ENCODE data around the gene VPS4A. TPM values are rescaled to one million over a fixed set of nuclear protein-coding genes. Genes with fewer than 3 reads are reported as not detected.

The VPS4A gene
- total RNA-seq, 2 donors from 2014 or later: 44.8 to 46.1 TPM

DNA sequence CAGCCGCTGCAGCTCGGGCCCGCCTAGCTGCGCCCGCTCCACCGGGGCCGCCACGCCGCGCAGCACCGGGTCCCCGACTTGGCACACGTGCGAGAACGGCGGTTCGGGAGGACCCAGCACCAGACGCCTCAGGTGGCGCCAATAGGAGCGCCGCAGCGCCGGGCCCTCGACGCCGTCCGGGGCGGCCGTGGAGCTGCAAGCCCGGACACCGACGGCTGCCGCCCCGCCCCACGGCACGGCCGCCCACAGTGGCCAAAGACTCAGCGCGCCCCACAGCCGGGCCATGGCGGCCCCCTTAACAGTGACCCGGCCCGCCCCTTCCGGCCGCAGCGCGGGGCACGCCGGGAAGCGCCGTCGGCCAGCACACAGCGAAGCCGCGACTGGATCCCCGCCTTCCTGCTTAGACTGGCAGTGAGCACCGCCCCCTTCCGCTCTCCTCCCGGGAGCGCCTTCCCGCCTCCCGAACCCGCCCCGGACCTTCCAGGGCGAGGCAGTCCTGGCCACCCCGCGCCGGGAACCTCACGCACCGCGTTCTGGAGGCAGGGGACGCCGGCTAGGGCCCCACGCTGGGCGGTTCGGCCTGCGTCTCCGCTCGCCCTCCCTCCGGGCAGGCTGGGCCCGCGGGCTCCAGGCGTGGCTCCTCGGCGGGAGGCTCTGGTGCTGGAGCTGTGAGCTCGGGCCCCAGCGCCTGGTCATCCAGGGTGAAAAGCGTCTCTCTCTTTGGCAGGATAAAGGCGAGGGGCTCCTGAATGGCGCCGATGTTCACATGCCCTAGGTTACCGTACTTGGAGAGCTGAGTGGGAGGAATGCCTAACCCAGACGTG is 19.3 kb downstream of the VPS4A start, which contains the start of gene PDF:
PDF (minus strand) TSS at position 303 of the 824 bp plus-strand sequence; CDS start at position 285, 18 bp downstream.
- DNase-seq (ENCODE audit: low spot score): peak; percentile 96
- H3K27me3 ChIP-seq (replicated peaks; ENCODE audit: insufficient read depth): no peaks in the 10 kb centered on the region
- H3K27ac ChIP-seq: peak within 1 kb of the TSS; percentile 87 to 90
- TF ChIP-seq, protein P1, sequence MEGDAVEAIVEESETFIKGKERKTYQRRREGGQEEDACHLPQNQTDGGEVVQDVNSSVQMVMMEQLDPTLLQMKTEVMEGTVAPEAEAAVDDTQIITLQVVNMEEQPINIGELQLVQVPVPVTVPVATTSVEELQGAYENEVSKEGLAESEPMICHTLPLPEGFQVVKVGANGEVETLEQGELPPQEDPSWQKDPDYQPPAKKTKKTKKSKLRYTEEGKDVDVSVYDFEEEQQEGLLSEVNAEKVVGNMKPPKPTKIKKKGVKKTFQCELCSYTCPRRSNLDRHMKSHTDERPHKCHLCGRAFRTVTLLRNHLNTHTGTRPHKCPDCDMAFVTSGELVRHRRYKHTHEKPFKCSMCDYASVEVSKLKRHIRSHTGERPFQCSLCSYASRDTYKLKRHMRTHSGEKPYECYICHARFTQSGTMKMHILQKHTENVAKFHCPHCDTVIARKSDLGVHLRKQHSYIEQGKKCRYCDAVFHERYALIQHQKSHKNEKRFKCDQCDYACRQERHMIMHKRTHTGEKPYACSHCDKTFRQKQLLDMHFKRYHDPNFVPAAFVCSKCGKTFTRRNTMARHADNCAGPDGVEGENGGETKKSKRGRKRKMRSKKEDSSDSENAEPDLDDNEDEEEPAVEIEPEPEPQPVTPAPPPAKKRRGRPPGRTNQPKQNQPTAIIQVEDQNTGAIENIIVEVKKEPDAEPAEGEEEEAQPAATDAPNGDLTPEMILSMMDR (IDR thresholded peaks at IDR 0.05): peak in 2 of 4 experiments; percentile 36 to 45
- TF ChIP-seq POLR2A (IDR thresholded peaks at IDR 0.05) (peak; percentile 75), POLR2AphosphoS5 (IDR thresholded peaks at IDR 0.05) (peak; percentile 95)
- intact Hi-C loops (cut with DNase I): no loop called here
- peaks cover 14% of the 10 kb centered on the region for H3K4me1 ChIP-seq (replicated peaks)
- peaks cover 9 to 19% of the 10 kb centered on the region in 2 donors for H3K36me3 ChIP-seq
- H3K9me3 ChIP-seq: no peaks in the 10 kb centered on the region
- under 1% methylated on average over 49 of the region's 93 CpGs for WGBS
- H3K4me3 ChIP-seq: peak within 1 kb of the TSS; percentile 85 to 92

DNA sequence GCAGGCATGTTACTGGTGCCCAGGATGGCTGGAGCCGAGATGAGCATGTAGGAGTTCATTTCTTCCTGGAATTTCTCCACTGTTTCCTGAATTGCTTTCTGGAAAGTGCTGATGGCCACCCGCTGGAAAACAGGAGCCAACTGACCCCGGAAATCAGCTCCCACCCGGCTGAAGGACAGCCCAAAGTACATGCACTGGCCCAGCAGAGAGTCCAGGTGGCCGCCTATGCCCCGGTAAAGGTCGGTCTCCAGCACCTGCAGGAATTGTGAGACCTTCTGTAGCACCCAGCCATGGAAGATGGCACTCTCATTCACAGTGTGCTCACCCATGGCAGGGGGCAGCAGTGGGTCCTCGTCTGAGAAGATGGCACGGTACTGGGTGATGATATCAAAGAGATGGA is 23.5 kb downstream of the VPS4A start:
- Histone ChIP-seq H3K4me1 (replicated peaks) (no peaks in the 10 kb centered on the region), H3K27me3 (replicated peaks; ENCODE audit: insufficient read depth) (no peaks in the 10 kb centered on the region), H3K27ac (no peak overlapping the region), H3K36me3 (peaks cover 9 to 19% of the 10 kb centered on the region in 2 donors), H3K4me3 (no peak overlapping the region), H3K9me3 (no peaks in the 10 kb centered on the region)
- intact Hi-C loops (cut with DNase I): no loop called here
- TF ChIP-seq, protein P1 (IDR thresholded peaks at IDR 0.05): no peak
- TF ChIP-seq POLR2AphosphoS5 (IDR thresholded peaks at IDR 0.05) (no peak), POLR2A (IDR thresholded peaks at IDR 0.05) (no peak)
- WGBS: 93% methylated on average over 9 of the region's 9 CpGs
- no peak for DNase-seq (ENCODE audit: low spot score)

DNA sequence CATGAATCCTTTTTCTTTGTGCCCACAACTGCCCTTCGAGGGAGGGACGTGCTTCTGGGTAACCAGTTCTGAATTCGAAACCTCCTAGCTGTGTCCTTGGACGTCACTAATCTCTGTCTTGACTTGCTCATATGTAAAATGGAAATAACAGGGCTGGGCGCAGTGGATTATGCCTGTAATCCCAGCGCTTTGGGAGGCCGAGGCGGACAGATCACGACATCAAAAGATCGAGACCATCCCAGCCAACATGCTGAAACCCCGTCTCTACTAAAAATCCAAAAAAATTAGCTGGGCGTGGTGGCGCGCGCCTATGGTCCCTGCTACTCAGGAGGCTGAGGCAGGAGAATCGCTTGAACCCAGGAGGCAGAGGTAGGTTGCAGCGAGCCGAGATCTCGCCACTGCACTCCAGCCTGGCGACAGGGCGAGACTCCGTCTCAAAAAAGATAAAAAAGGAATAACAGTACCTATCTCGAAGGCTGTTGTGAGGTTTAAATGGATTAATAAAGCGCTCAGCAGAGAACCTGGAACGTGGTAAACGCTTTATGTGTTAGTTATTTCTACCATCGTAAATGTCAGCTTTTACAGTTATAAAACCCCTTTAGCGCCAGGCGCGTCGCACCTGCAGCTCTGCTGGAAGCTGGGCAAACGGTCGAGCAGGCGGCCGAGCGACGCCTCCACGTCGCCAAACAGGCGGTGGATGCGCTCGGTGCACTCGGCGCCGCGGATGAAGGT is 27.6 kb downstream of the VPS4A start:
- Histone ChIP-seq H3K27ac (peak overlapping the region; percentile 84 to 93), H3K4me1 (replicated peaks) (peaks cover 5% of the 10 kb centered on the region), H3K36me3 (peaks cover 4 to 11% of the 10 kb centered on the region in 2 donors), H3K9me3 (no peaks in the 10 kb centered on the region), H3K4me3 (peak overlapping the region; percentile 79 to 94), H3K27me3 (replicated peaks; ENCODE audit: insufficient read depth) (no peaks in the 10 kb centered on the region)
- DNase-seq (ENCODE audit: low spot score): no peak
- TF ChIP-seq POLR2A (IDR thresholded peaks at IDR 0.05) (no peak), POLR2AphosphoS5 (IDR thresholded peaks at IDR 0.05) (no peak)
- TF ChIP-seq, protein P1 (IDR thresholded peaks at IDR 0.05): no peak
- intact Hi-C loops (cut with DNase I): no loop called here
- WGBS: 18% methylated on average over 46 of the region's 46 CpGs

DNA sequence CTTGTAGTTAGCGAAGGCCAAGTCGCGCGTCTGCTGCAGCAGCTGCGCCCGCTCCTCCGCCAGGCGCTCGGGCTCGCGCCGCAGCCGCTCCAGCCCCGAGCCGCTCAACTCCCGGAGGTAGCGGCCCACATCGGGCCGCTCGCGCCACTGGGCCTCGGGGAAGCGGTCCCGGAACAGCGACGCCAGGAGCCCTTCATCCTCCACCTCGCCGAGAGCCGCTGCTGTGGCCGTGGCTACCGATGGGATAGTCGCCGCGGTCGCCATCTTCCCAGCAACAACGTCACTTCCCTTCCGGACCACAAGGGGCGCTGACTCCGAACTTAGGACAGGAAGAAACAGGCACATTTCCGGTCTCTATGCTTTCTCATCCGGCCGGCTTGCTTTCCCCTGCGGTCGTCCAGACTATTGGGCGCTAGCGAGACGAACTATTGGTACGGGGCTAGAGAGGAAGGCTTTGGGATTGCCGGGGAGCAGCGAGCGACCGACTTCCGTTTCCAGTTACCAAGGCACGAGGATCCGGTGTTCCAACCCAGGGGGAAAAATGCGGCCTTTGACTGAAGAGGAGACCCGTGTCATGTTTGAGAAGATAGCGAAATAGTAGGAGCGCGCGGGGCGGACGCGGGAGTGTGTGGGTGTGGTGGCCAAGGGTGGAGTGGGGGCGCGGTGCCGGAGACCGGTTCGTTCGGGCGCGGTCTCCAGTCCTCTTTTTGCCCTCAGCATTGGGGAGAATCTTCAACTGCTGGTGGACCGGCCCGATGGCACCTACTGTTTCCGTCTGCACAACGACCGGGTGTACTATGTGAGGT is 28.3 kb downstream of the VPS4A start, which contains the start of the genes COG8 and NIP7:
COG8 (minus strand) TSS at position 276 of the 806 bp plus-strand sequence; CDS start at position 264, 12 bp downstream.
NIP7 (plus strand) TSS at position 484 of the 806 bp plus-strand sequence; CDS start at position 542, 58 bp downstream.
- H3K4me3 ChIP-seq: peak within 1 kb of the TSS; percentile 79 to 94
- H3K4me1 ChIP-seq (replicated peaks): peaks cover 5% of the 10 kb centered on the region
- no peaks in the 10 kb centered on the region for H3K9me3 ChIP-seq
- H3K27ac ChIP-seq: peak within 1 kb of the TSS; percentile 84 to 93
- DNase-seq (ENCODE audit: low spot score): peak; percentile 97
- intact Hi-C loops (cut with DNase I): no loop called here
- TF ChIP-seq POLR2A (IDR thresholded peaks at IDR 0.05) (peak; percentile 46), POLR2AphosphoS5 (IDR thresholded peaks at IDR 0.05) (peak; percentile 98)
- TF ChIP-seq, protein P1 (IDR thresholded peaks at IDR 0.05): peak; percentile 89 to 95 (median 95)
- peaks cover 4 to 10% of the 10 kb centered on the region in 2 donors for H3K36me3 ChIP-seq
- no peaks in the 10 kb centered on the region for H3K27me3 ChIP-seq (replicated peaks; ENCODE audit: insufficient read depth)
- under 1% methylated on average over 58 of the region's 77 CpGs for WGBS

All from prostate gland (tissue), 2 donors.